Urinary bladder (tissue), 4 donors: ENCODE results near the gene ZNF816. TPM values are rescaled to one million over a fixed set of nuclear protein-coding genes. Genes with fewer than 3 reads are reported as not detected.
"Not testable (repeated sequence)": the region's sequence is repeated elsewhere in the genome, so short reads cannot be mapped to it uniquely, and the experiment has no call there.

Experiments used
- DNase-seq: peaks from one replicate; pipeline ENCODE4 v3.0.0-alpha.2; 2015; ENCODE audit errors: extremely low spot score
- H3K27ac ChIP-seq: one replicate; pipeline ENCODE4 v1.5.1; 2013; ENCODE audit warnings: low read depth, mild to moderate bottlenecking, moderate library complexity
- H3K36me3 ChIP-seq: one replicate; pipeline ENCODE4 v1.6.1; 2013; ENCODE audit warnings: mild to moderate bottlenecking, moderate library complexity; ENCODE audit not compliant: insufficient read depth
- H3K4me1 ChIP-seq: one replicate; pipeline ENCODE4 v1.6.1; 2013; ENCODE audit warnings: mild to moderate bottlenecking, moderate library complexity; ENCODE audit not compliant: insufficient read depth
- H3K4me3 ChIP-seq: one replicate; pipeline ENCODE4 v1.5.1; 2013; ENCODE audit warnings: low read depth, low read length
- WGBS: extraction: QIAGEN DNeasy Blood & Tissue Kit; methylation state at CpG from one replicate; pipeline ENCODE4 v1.1.7; 2013; 5-methylcytosine and 5-hydroxymethylcytosine counted together
- polyA plus RNA-seq: library from polyadenylated mRNA; stranded (reverse); fragments of 200-250 nt; gene quantifications from one replicate; pipeline ENCODE4 v1.2.3, GENCODE V29; 2013
- total RNA-seq: library from RNA; depleted of rRNA; stranded (reverse); fragments of >200 nt; gene quantifications from one replicate; pipeline ENCODE4 v1.2.3, GENCODE V29; 2014
- donor health status: healthy with polysubstance abuse.
- donor health status: healthy.

The ZNF816 gene
- total and polyA plus RNA-seq, 2 donors, result 5.9 to 27.4 TPM

DNA sequence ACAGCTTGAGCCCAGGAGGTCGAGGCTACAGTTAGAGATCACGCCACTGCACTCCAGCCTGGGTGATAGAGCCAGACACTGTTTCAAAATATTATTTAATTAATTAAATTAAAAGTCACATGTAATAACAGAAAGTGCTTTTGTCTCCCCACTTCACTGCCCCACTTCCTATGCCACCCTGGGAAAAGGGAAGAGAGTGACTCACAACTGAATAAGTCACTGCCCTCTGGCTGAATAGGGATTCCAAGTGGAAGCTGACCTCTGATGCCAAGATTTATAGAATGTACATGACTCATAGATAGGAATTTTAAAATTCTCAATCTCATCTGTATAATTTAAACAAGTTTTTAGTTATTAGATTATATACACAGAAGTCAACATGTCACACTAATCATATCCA, 28.8 kb upstream of the ZNF816 start:
- WGBS, result 71% methylated on average over 2 of the region's 2 CpGs
- Histone ChIP-seq H3K4me1 (no peaks in the 10 kb centered on the region), H3K36me3 (no peaks in the 10 kb centered on the region), H3K27ac (no peak overlapping the region), H3K4me3 (no peak overlapping the region)
- DNase-seq, result no peak

- Histone ChIP-seq H3K4me1 (no peaks in the 10 kb centered on the region), H3K36me3 (no peaks in the 10 kb centered on the region), H3K27ac (no peak overlapping the region), H3K4me3 (no peak overlapping the region)
- DNase-seq, result no peak
- WGBS, result 85% methylated on average over 16 of the region's 16 CpGs
Measured at GRCh38 chr19:52990759-52991418, 28.2 kb upstream of the ZNF816 start.

GRCh38 chr19:52988506-52988905, 25.8 kb upstream of the ZNF816 start:
- no peak for DNase-seq
- no peaks in the 10 kb centered on the region for H3K4me1 ChIP-seq
- H3K27ac ChIP-seq, result no peak overlapping the region
- WGBS, result 90% methylated on average over 5 of the region's 5 CpGs
- no peak overlapping the region for H3K4me3 ChIP-seq
- no peaks in the 10 kb centered on the region for H3K36me3 ChIP-seq

DNA sequence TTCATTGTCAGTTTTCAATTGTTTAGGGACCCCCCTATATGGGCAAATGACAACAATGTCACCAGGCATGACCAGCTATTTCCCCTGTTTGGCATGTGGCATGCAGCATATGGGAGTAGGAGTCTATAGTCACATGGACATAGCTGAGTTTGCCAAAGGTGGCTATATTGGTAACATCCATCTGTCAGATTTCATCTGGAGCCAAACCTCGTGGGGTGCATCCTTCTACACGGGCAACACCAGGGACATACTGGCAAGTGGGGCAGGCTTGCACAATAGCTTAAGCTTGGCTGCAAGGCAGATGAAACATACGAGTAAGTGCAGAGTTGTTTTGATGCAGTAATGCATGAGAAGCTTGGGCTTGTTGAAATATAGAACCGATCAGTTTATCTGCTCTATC, 24.5 kb upstream of the ZNF816 start:
- Histone ChIP-seq H3K27ac (no peak overlapping the region), H3K4me3 (no peak overlapping the region), H3K36me3 (no peaks in the 10 kb centered on the region), H3K4me1 (no peaks in the 10 kb centered on the region)
- no peak for DNase-seq
- WGBS, result 88% methylated on average over 4 of the region's 4 CpGs

GRCh38 chr19:52983167-52983566, 20.5 kb upstream of the ZNF816 start:
- H3K36me3 ChIP-seq, DNase-seq, H3K27ac ChIP-seq, H3K4me1 ChIP-seq, H3K4me3 ChIP-seq: not testable (repeated sequence)
- 82% methylated on average over 3 of the region's 3 CpGs for WGBS

DNA sequence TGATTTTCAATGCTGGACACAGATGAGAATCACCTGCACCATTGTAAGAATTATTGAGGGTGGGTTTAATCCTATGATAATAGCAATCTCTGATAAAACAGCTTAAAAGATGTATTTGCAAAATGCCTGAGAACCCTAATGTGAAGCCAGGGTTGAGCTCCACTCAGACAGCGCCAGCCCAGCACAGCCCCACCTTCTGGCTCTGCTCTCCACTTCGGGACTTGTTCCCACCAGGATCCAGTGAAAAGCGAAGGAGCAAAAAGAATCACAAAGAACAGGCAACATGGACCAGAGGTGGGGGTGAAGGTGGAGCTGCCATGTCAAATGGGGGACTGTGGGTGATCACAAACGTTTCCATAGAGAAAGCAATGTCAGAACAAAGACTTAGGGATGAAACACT, 18.6 kb upstream of the ZNF816 start:
- WGBS, result 47% methylated on average over 4 of the region's 4 CpGs
- Histone ChIP-seq H3K4me3 (no peak overlapping the region), H3K4me1 (no peaks in the 10 kb centered on the region), H3K36me3 (no peaks in the 10 kb centered on the region), H3K27ac (no peak overlapping the region)
- no peak for DNase-seq

DNA sequence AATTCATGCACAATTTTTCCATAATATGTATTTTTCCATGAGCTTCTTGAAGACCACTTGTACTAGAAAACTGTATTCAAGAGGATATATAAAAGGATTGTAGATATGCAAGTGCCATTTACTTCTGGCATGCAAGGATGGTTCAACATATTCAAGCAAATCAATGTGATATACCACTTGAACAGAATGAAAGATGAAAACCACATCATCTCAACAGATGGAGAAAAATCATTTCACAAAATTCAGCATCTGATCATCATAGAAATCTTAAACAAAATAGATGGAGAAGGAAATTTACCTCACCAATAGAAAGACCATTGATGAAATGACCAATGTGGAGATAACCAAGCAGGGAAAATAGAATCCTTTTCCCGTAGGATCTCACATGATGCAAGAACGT, 5.1 kb upstream of the ZNF816 start:
- Histone ChIP-seq H3K4me1 (no peaks in the 10 kb centered on the region), H3K36me3 (peaks cover 2% of the 10 kb centered on the region), H3K27ac (no peak overlapping the region), H3K4me3 (no peak overlapping the region)
- 96% methylated on average over 2 of the region's 2 CpGs for WGBS
- no peak for DNase-seq

DNA sequence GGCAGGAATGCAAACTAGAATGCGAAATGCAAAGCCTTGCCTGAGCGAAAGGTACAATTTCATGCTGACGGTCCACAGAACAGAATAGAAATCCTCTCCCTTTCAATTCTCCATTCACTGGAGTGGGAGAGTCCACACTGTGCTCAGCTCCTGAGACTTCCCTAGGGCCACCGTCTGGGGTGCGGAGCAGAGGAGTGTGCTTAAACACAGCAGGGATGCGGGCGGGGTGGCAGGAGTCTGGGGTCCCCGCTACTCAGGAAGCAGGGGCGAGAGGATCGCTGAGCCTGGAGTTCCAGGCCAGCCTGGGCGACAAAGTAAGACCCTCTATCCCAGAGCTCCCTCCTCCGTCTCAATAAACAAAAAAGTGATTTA, 552 bp upstream of the ZNF816 start:
- WGBS, result 1% methylated on average over 12 of the region's 12 CpGs
- Histone ChIP-seq H3K27ac (peak overlapping the region; percentile 72), H3K36me3 (no peaks in the 10 kb centered on the region), H3K4me3 (peak overlapping the region; percentile 53), H3K4me1 (peaks cover 2% of the 10 kb centered on the region)
- DNase-seq, result no peak

- H3K4me3 ChIP-seq, result peak overlapping the region; percentile 53
- DNase-seq, result no peak
- H3K27ac ChIP-seq, result peak overlapping the region; percentile 28
- H3K36me3 ChIP-seq, result no peaks in the 10 kb centered on the region
- H3K4me1 ChIP-seq, result peaks cover 2% of the 10 kb centered on the region
- 23% methylated on average over 5 of the region's 5 CpGs for WGBS
Measured at GRCh38 chr19:52961981-52962380, 700 bp downstream of the ZNF816 start.

GRCh38 chr19:52959613-52960295, 2.9 kb downstream of the ZNF816 start:
- 79% methylated on average over 11 of the region's 11 CpGs for WGBS

GRCh38 chr19:52957591-52957990, 5.1 kb downstream of the ZNF816 start:
- WGBS, result 84% methylated on average over 8 of the region's 8 CpGs
- Histone ChIP-seq H3K4me3 (no peak overlapping the region), H3K36me3 (peaks cover 3% of the 10 kb centered on the region)

More at GRCh38 chr19:52959613-52960295, 2.9 kb downstream of the ZNF816 start:
- Histone ChIP-seq H3K36me3 (no peaks in the 10 kb centered on the region), H3K27ac (no peak overlapping the region), H3K4me3 (no peak overlapping the region), H3K4me1 (peaks cover 2% of the 10 kb centered on the region)
- no peak for DNase-seq

DNA sequence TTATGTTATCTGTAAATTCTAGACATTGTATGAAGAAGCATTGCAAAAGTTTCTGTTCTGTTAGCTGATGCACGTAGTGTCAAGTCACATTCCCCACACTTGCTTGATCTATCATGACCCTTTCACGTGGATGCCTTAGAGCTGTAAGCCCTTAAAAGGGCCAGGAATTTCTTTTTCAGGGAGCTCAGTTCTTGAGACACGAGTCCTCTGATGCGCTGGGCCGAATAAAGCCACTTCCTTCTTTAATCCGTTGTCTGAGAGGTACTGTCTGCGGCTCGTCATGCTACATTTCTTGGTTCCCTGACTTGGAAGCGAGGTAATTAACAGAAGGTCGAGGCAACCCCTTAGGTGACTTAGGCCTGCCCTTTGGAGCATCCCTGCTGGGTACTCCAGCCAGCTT, 5.8 kb downstream of the ZNF816 start:
- 93% methylated on average over 10 of the region's 10 CpGs for WGBS
- H3K4me3 ChIP-seq, result no peak overlapping the region
- no peak for DNase-seq
- H3K36me3 ChIP-seq, result peaks cover 7% of the 10 kb centered on the region
- peaks cover 2% of the 10 kb centered on the region for H3K4me1 ChIP-seq
- H3K27ac ChIP-seq, result no peak overlapping the region

More at GRCh38 chr19:52957591-52957990, 5.1 kb downstream of the ZNF816 start:
- peaks cover 2% of the 10 kb centered on the region for H3K4me1 ChIP-seq
- DNase-seq, result no peak
- H3K27ac ChIP-seq, result no peak overlapping the region

GRCh38 chr19:52949422-52949821, 13.3 kb downstream of the ZNF816 start:
- Histone ChIP-seq H3K4me3 (no peak overlapping the region), H3K27ac (no peak overlapping the region), H3K36me3 (peaks cover 11% of the 10 kb centered on the region), H3K4me1 (no peaks in the 10 kb centered on the region)
- WGBS, result 0% methylated on average over 1 of the region's 1 CpG
- DNase-seq, result no peak

DNA sequence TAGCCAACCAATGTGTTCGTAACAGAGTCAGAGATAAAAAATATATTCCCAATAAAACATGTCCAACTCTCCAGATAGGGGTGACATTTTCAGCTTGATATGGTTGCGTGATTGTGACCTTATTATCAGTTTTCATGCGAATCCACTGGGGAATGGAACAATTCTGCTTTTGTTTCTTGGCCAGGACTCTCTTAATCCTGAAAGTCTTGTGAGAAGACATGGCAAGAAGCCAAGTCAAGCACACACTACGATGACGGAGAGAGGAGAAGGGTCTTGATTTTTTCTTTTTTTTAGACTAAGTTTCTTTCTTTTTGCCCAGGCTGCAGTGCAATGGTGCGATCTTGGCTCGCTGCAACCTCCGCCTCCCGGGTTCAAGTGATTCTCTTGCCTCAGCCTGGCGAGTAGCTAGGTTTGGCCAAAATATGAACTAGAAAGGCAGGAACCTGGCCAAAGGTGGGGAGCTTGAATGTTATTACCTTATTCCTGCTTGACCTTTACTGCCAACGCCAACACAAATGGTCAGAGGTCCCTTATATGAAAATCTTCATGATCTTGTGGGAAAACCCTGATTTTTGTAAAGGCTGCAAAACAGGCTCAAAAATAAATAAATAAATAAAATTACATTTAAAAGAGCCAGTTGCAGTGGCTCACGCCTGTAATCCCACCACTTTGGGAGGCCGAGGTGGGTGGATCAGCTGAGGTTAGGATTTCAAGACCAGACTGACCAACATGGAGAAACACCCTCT, 14.5 kb downstream of the ZNF816 start:
- Histone ChIP-seq H3K27ac (no peak overlapping the region), H3K4me3 (no peak overlapping the region), H3K36me3 (peaks cover 11% of the 10 kb centered on the region), H3K4me1 (no peaks in the 10 kb centered on the region)
- WGBS, result 91% methylated on average over 13 of the region's 13 CpGs
- DNase-seq, result no peak
